Inflammatory macrophage treated with lipopolysaccharide for 4 hours (primary cell): Measurements from ENCODE around the gene KRTAP10-1.

Source experiments
- DNase-seq: peaks from one replicate; pipeline ENCODE4 v3.0.0-alpha.2; 2020

Gene KRTAP10-1

DNA sequence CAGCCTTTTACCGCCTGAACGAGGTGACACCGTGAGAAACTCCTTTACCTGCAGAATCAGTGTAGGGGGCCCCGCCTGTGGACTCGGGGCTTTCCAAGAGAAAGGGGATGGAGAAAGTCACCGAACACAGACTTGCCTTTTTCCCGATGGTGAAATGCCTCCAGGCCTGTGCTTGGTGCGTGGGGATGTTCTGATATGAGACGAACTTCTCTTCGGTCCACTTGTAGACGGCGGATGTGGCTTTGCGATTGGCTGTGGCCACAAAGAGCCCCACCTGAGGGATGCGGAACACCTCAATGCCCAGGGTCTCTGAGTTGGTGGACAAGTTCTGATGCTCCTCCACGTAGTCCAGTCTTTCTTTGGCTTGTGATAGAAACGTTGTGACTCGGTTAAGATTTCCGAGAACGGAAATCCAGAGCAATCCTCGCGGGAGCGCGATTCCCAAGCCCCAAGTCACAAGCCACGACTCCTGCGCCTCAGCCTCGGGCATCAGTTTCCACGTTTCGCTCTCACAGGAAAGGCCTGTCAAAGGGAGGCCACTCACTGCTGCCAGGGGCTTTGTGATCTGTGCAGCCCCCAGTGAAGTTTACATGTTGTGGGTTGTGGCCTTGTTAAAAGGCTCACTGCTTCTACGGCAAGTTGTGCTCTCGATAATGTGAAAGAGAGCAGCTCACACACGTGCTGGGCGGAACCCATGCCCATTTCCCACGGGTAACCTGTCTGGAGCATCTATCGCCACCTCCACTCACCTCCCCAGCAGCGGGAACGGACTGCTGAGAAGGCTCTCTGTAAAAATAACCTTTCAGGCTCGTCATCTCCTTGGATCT is 12.6 kb downstream of the KRTAP10-1 start:
- no peak for DNase-seq

DNA sequence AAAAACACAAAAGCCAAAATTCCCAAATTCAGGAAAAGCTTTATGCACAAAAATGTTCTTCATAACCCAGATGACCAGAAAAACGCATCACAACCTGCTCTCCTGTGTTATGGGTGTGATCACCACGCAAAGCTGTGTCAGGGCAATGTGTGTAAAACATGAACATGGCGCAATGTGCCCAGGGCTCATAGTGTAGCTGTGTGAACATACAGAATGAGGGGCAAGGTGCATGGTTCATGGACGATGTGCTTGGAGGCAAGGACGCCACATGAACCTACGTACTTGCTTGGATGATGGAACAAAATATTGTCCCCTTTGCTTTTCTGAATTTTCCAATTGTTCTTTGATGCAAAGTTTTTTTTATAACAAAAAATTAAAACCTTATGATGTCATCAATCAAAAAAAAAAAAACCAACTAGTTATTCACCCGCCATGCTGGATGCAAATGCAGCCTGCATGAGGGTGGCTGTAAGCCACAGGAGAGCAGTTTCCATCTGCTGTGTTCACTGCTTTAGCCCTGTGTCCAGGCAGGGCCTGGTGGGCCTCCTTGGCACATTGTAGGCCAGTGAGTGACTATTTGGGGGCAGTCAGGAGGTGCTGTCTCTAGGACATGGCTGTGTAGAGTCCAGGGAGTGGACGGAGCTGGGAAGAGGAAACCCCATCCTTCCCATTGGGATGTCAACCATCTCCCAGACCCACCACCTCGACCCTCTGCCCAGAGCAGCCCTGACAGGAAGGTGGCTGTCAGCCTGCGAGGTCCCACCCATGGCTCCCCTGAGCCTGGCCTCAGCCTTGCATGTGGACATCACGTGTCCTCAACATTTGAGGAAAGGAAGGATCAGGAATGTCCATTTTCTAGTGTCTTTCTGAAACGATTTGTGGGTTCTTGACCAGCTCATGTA is 13.6 kb downstream of the KRTAP10-1 start:
- DNase-seq: no peak

DNA sequence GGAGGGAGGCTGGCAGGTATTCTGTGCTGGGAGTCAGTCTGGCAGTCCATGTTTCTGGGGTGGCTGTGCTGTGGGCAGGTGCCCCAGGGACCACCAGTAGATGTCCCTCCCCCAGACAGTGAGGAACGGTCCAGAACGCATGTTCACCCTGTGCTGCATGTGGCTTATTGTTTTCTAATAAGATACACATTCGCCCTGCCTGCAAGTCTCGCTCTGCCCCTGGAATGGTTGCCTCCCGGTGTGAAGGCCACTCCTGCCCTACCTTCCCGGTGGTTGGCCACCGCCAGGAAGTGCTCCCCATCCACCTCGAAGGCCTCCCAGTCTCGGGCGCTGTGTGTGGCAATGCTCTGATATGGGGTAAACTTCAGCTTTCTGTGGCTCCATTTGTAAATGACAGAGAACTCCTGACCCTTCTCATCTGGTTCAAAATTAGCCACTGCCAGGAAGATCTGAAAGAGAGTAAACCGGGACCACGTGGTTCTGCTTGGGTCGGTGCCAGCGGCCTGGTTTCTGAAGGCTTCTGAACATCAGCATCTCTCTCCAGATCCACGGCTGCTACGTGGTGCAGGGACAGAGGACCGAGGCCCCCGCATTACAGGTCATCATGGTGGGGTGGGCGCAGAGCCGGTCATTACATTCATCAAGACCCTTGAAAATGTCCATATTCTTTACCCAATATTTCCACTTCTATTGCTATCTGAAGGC is 14.5 kb downstream of the KRTAP10-1 start:
- DNase-seq: no peak

DNA sequence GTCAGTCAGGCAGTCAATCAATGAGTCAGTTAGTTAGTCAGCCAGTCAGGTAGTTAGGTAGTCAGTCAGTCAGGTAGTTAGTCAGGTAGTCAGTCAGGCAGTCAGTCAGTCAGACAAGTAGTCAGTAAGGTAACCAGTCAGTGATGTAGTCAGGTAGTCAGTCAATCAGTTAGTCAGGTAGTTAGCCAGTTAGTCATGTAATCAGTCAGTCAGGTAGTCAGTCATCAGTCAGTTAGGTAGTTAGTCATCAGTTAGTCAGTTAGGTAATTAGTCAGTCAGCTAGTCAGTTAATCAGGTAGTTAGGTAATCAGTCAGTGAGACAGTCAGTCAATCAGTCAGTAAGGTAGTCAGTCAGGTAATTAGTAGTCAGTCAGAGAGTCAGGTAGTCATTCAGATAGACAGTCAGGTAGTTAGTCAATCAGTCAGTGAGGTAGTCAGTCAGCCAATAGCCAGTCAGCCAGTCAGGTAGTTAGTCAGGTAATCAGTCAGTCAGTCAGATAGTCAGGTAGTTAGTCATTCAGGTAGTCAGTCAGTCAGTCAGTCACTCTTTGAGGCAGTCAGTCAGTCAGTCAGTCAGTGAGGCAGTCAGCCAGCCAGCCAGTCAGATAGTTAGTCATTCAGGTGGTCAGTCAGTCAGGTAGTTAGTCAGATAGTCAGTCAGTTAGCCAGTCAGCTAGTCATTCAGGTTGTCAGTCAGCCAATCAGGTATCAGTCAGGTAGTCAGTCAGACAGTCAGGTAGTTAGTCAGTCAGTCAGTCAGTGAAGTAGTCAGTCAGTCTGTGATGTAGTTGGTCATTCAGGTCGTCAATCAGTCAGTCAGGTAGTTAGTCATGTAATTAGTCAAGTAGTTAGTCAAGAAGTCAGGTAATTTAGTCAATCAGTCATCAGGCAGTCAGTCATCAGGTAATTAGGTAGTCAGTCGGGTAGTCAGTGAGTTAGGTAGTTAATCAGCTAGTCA is 15.3 kb downstream of the KRTAP10-1 start:
- no peak for DNase-seq

DNA sequence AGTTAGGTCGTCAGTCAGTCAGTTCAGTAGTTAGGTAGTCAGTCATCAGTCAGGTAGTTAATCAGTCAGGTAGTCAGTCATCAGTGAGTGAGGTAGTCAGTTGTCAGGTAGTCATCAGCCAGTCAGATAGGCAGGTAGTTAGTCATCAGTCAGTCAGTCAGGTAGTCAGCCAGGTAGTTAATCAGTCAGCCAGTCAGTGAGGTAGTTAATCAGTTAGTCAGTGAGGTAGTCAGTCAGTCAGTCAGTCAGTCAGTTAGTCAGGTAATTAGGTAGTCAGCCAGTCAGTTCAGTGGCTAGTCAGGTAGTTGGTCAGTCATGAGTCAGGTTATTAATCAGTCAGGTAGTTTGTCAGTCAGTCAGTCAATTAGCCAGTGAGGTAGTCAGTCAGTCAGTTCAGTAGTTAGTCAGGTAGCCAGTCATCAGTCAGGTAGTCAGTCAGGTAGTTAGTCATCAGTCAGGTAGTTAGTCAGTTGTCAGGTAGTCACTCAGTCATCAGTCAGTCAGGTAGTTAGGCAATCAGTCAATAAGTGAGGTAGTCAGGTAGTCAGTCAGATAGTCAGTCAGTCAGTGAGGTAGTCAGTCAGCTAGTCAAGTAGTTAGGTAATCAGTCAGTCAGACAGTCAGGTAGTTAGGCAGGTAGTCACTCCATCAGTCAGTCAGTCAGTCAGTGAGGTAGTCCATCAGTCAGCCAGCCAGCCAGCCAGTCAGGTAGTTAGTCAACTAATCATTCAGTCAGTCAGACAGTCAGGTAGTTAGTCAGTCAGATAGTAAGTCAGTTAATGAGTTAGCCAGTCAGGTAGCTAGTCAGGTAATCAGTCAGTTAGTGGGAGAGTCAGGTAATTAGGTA is 16.2 kb downstream of the KRTAP10-1 start:
- no peak for DNase-seq

DNA sequence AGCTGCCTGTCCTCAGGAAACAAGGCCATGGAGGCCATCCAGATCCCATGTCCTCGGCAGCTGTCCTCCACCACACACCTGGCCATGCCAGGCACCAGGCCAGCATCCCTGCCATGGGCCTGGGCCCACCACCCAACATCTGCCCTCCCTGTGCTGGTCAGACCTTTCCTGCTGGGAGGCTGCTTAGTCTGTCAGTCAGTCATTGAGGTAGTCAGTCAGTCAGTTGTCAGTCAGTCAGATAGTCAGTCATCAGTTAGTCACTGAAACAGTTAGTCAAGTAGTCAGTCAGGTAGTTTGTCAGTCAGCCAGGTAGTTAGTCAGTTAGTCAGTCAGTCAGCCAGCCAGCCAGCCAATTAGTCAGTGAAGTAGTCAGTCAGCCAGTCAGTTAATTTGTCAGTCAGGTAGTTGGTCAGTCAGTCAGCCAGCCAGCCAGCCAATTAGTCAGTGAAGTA is 17.2 kb downstream of the KRTAP10-1 start:
- no peak for DNase-seq

DNA sequence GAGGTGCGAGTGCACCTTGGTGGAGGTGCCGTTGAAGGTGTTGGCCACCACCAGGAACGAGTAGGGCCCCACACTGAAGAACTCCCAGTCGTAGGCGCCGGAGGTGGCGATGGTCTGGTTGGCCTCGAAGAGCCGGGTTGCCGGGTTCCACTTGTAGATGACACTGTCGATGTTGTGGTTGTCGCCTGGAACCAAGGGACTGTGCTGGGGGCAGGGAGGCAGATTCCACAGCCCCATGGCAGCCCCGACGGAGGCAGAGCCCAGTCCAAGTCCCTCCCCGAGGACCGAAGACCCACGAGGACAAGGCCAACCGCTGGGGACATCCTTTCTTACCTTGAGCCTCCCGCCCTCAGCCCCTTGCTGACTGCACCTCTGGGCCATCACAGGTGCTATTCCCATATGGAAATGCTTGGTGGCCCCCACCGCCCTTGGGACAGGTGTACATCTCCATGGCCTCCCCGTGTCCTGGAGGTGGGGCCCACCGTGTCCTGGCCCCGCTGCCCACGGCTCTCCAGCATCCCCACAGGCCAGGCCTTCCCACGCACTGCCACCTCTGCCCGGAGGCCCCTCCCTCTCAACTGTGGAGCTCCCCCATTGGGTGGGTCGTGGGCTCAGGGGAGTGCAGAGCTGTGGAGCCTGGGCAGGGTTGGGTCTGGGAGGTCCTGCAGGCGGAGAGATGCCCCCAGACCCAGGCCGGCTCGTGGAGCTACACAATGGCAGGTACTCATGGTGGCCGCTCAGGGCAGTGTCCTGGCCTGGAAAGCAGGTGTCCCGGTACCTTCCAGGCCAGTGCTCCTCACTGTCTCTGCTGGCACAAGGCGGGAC is 17.9 kb downstream of the KRTAP10-1 start:
- no peak for DNase-seq

DNA sequence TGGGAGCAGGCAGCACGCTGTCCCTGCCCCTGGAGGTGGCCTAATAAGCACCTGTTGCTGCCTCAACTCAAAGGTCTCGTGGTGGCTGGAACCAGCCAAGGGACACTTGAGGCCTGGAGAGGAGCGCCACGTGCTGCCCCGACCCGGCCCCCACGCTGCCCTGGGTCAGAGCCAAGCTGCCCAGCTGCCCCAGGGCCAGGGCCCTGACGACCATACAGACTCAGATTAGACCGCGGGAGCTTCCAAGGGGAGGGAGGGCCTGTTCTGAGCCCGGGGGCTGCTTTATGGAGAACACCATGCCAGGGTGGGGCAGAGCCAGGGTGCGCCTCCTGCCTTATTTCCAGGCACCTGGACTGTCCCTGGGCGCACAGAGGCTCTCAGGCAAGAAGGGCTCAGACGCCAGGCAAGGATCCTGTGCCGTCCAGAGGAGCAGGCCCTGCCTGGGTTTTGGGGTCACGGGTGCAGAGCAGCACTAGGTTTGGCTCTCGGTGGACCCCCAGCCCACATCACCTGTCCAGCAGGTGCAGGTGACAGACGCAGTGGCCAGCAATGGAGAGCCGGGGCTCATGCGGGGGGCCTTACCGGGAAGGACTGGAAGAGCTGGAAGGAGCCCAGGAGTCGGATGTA is 18.6 kb downstream of the KRTAP10-1 start:
- no peak for DNase-seq

DNA sequence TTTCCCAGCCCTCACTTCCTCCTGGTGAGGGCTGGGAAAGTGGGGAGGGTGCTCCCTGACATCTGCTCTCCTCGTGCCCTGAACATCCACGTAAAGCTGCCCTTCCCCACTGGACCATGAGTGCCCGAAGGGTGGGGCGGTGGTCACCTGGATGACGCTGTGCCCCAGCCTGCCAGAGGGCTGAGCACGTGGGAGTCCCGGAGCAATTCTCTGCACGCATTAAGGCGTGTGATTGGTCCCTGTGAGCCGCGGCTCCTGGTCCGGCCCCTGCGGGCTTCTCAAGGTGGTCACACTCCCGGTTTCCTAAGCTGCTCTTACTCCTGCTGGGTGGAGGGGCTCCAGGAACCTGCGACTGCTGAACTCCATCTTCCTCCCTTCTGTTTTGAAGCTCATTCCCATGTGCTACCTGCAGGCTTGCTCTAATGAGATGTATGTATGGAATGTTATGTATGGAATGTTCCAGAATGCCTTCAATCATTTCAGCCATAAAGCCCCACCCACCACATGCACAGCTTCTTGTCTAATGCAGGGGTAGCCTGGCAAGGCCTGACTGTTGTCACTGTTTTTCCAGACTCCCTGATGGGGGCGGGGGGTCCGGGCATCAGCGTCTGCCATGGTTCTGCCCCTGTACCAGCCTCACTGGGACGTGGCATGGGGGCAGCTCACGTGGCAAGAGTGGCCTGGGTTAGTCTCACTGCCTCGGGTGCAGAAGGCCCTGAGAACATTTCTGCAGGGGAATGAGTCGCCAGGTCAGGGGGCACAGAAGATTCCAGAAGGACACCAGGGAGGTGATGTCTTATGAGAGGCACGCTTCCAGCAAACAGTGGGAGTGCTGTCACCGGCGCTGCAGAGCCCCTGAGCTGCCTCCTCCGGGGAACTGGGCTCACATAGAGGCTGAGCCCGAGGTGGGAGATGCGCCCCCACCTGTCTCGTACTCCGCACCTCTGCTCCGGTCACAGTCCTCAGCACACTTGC is 19.4 kb downstream of the KRTAP10-1 start:
- no peak for DNase-seq

DNA sequence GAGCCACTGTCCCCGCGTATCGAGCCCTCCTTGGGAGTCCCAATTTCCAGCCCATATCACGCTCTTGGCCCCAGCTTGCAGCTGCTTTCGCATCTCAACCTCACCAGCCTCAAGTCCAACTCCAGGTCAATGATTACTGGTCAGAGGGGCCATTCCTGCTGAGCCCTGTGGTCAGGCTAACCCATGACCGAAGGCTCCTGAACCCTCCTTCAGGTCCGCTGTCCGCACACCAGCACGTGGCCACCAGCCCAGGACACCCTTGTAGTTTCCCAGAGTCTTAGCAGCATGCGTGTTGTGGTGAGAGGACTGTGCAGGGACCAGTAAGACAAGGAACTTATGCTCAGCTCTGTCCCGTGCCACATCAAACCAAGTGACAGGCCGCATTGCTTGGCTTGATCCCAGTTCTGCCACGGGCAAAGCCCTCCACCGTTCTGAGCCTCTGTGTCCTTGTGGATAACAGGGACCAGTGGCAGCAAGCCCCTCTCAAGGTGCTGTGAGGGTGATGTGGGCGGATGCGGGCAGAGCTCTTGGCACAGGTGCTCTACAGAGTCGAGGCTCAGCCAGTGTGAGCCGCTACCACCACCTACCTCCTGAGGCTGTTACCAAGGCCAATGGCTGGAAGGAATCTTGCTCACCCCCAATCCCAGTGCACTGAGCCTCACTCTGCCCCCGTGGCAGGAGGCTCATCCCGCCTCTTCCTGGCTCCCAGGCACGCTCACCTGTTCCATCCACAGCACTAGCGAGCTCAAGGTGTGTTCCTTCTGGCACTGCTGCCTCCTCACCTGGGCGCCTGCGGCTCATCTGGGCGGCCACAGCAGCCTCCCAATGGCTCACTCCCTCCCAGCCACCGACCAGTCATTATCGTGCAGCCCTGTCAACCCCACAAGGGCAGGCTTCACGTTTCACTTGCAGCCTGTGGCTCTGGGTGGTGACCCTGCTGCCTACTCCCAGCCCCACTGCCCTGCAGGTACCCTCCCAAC is 20.4 kb downstream of the KRTAP10-1 start:
- no peak for DNase-seq

DNA sequence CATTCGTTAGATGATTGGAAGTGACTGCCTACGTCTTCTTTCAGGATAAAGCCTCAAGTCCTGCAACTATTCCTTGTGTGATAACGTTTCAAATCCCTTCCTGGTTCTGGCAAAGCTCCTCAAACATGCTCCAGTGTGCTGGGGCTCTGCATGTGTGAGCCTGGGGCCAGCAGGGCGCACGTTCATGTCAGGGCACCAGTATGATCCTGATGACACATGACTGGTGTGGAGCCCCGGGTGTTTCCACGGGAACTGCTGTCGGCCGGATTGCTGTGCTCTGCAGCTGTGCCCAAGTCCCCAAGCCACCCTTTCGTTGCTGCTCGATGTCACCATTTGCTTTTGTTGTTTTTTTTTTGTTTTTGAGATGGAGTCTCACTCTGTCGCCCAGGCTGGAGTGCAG is 21.3 kb downstream of the KRTAP10-1 start:
- DNase-seq: no peak

DNA sequence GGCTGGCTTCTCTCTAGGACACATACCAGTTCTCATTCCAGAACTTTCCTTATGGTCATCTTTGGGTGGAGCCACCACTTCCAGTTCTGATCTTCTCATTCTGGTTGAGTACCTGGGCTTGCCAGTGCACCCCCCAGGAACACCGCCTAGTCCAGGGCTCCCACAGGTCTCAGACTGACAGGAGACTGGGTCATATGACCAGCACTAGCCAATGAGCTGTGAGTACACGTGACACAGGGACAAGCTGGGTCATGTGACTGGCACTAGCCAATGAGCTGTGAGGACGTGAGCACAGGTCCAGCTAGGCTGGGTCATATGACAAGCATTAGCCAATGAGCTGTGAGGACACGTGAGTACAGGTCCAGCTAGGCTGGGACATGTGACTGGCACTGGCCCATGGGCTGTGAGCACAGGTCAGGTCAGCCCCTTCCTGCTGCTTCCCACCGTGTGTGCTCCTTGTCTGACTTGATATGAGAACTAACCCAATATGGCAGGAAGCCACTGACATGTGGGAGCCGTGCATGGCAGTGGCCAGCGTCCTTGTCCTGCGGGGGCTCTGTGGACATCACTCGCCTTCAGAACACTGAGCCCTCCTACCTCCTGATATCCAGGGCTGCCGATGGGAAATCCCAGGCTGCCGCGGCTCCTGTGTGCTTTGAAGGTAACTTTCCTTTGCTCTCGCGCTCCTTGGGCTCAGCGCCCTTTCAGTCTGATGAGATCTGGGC is 22.7 kb downstream of the KRTAP10-1 start:
- no peak for DNase-seq

DNA sequence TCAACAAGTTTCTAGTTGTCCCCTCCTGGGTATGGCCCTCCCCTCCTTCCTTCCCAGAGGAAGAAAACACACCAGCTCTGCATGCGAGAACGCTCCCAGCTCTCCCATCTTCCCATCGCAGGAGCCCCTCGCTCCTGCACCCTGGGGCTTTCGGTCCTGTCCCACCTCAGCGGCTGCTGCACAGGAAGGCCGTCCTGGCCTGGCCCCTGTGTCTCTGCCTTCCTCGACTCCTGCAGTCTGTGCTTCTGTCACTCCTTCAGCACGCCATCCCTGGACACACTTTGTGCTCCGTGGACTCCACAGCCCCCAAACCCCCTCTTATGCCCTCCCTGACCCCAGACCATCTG is 23.2 kb downstream of the KRTAP10-1 start:
- no peak for DNase-seq

DNA sequence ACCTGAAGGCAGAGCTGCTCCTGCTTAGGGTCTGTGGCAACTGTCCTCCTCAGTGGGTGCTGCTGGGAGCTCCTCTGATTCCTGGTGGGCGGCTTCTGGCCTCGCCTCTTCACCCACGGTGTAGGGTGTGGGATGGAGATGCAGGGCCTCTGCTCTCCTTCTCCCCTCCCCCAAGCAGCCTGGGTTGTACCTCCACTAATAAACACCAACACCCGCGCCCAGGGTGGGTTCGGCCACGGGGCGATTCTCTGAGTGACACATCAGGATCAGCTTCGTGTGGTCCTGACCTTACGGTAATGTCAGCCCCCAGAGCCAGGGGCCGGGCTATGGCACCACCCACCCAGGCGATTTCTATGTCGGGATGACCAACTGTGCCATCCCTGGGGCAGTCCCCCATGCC is 23.7 kb downstream of the KRTAP10-1 start:
- DNase-seq: no peak

DNA sequence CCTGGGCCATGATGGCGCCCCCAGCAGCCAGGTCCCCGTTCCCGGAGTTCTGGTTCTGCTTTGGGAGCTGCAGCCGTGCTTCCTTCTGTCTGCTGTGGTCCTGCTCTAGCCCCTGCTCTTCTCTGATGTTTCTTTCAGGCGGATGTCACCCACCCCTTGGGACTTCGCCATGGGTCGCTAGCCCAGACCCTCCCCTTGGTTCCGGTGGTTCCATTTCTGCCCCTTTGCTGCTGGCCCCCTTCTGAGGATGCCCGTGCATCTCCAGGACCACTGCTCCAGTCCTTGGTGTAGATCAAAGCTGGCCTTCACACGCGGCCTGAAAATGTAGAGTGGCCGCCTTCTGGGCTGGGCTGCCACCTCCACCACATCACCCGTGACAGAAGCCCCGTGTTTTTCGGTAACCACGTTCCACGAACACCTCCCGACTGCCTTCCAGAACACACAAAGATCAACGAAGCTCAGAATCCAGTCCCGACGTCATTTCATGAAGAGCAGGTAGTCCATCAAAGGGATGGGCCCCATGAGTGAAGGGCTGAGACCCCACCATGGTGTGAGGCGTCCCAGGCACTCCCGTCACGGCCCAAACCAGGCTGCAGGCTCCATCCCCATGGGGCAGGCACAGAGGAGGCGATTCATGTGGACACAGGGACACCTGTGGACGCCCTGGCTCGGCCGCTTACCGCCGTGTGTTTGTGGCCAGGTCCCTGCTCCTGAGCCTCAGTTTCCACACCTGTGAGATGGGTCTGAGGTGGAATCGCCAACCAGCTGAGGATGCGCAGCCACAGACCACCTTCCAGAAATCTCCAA is 24.4 kb downstream of the KRTAP10-1 start:
- no peak for DNase-seq
